ENCODE measurements around the gene FZD4. TPM values are rescaled to one million over a fixed set of nuclear protein-coding genes. Genes with fewer than 3 reads are reported as not detected.
"Not testable (repeated sequence)": the region's sequence is repeated elsewhere in the genome, so short reads cannot be mapped to it uniquely, and the experiment has no call there.

Gene FZD4
- total RNA-seq, 4 donors from 2014 or later = 23.7 to 42.3 (median 31.8) TPM

DNA sequence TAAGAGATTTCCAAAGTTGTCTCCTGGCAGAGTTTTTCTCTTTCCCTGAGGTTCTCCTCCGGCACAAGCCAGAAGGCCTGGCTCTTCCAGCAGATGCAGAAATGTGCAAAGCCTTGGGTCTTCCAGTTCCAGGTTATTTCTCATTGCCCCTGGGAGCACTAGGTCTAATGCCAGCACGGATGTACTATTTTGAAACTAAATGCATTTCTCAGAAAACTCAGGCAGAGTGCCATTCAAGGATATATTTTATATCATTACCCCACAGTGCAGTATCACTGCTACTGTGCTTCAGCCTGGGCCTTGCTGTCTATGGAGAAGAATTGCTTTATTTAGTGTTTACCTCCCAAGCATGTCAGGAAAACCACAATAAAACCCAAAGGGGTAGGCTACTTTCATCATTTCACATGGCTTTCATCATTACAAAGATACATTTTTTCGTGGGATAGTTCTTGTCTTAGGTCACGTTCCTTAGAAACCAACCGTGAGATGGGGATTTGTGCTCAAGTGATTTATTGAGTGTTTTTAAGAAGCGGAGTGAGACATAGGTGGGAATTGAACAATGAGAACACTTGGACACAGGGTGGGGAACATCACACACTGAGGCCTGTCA is 22.4 kb upstream of the FZD4 start:
- WGBS = 80% methylated on average over 6 of the region's 6 CpGs
- Histone ChIP-seq H3K4me1 (peaks cover 17 to 30% (median 19%) of the 10 kb centered on the region in 4 donors), H3K36me3 (no peaks in the 10 kb centered on the region), H3K27me3 (no peaks in the 10 kb centered on the region), H3K9me3 (peaks cover 0 to 12% (median 5%) of the 10 kb centered on the region in 4 donors), H3K27ac (replicated peaks in 1 of 4) (peak overlapping the region in 2 of 4 donors; percentile 4 to 20), H3K4me3 (no peak overlapping the region)
- no peak for TF ChIP-seq EP300 (IDR thresholded peaks at IDR 0.05)
- peak; percentile 27 to 43 for TF ChIP-seq POLR2AphosphoS5 (IDR thresholded peaks at IDR 0.05)
- intact Hi-C loops (cut with DNase I) = no loop called here
- no peak for DNase-seq (ENCODE audit: extremely low spot score)

- TF ChIP-seq POLR2A (IDR thresholded peaks at IDR 0.05; ENCODE audit: low read depth) = no peak
- no peak for TF ChIP-seq CTCF (IDR thresholded peaks at IDR 0.05)
- TF ChIP-seq POLR2AphosphoS5 (IDR thresholded peaks at IDR 0.05) = no peak
- no peak for TF ChIP-seq EP300 (IDR thresholded peaks at IDR 0.05)
- 91% methylated on average over 1 of the region's 1 CpG for WGBS
Measured at GRCh38 chr11:86972734-86973133, 17.5 kb upstream of the FZD4 start.

GRCh38 chr11:86969258-86969657 is 14.1 kb upstream of the FZD4 start:
- TF ChIP-seq POLR2AphosphoS5 (IDR thresholded peaks at IDR 0.05) = no peak
- no peak for TF ChIP-seq POLR2A (IDR thresholded peaks at IDR 0.05; ENCODE audit: low read depth)
- no peak for TF ChIP-seq CTCF (IDR thresholded peaks at IDR 0.05)
- no peak for TF ChIP-seq EP300 (IDR thresholded peaks at IDR 0.05)
- no peak overlapping the region for H3K27ac ChIP-seq (replicated peaks in 1 of 4)
- no peak overlapping the region for H3K4me3 ChIP-seq
- 80% methylated on average over 1 of the region's 1 CpG for WGBS
- no peaks in the 10 kb centered on the region for H3K36me3 ChIP-seq
- peaks cover 0 to 12% (median 7%) of the 10 kb centered on the region in 4 donors for H3K9me3 ChIP-seq
- DNase-seq (ENCODE audit: extremely low spot score) = no peak
- no peaks in the 10 kb centered on the region for H3K4me1 ChIP-seq
- intact Hi-C loops (cut with DNase I) = no loop called here
- no peaks in the 10 kb centered on the region for H3K27me3 ChIP-seq

More at GRCh38 chr11:86972734-86973133, 17.5 kb upstream of the FZD4 start:
- intact Hi-C loops (cut with DNase I) = no loop called here
- no peak overlapping the region for H3K27ac ChIP-seq (replicated peaks in 1 of 4)
- H3K4me3 ChIP-seq = no peak overlapping the region
- no peaks in the 10 kb centered on the region for H3K27me3 ChIP-seq
- DNase-seq (ENCODE audit: extremely low spot score) = no peak
- H3K9me3 ChIP-seq = peaks cover 0 to 12% (median 7%) of the 10 kb centered on the region in 4 donors
- peaks cover 0 to 15% (median 2%) of the 10 kb centered on the region in 4 donors for H3K4me1 ChIP-seq
- no peaks in the 10 kb centered on the region for H3K36me3 ChIP-seq

DNA sequence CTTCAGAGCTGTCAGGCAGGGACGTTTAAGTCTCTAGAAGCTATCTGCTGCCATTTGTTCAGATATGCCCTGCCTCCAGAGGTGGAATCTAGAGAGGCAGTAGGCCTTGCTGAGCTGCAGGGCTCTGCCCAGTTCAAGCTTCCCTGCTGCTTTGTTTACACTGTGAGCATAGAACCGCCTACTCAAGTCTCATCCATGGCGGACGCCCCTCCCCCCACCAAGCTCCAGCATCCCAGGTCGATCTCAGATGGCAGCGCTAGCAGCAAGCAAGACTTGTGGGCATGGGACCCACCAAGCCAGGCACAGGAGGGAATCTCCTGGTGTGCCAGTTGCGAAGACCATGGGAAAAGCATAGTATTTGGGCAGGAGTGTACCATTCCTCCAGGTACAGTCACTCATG is 12.4 kb upstream of the FZD4 start:
- 92% methylated on average over 2 of the region's 7 CpGs for WGBS
- H3K36me3 ChIP-seq; H3K27ac ChIP-seq (replicated peaks in 1 of 4); intact Hi-C loops (cut with DNase I); DNase-seq (ENCODE audit: extremely low spot score); H3K27me3 ChIP-seq; H3K4me1 ChIP-seq; H3K4me3 ChIP-seq; H3K9me3 ChIP-seq: not testable (repeated sequence)

GRCh38 chr11:86957976-86958646 is 2.9 kb upstream of the FZD4 start:
- H3K4me3 ChIP-seq = no peak overlapping the region
- no peaks in the 10 kb centered on the region for H3K9me3 ChIP-seq
- no peak overlapping the region for H3K27ac ChIP-seq (replicated peaks in 1 of 4)
- DNase-seq (ENCODE audit: extremely low spot score) = no peak
- WGBS = 76% methylated on average over 4 of the region's 4 CpGs
- H3K27me3 ChIP-seq = no peaks in the 10 kb centered on the region
- TF ChIP-seq POLR2AphosphoS5 (IDR thresholded peaks at IDR 0.05) (no peak), CTCF (IDR thresholded peaks at IDR 0.05) (no peak), POLR2A (IDR thresholded peaks at IDR 0.05; ENCODE audit: low read depth) (no peak), EP300 (IDR thresholded peaks at IDR 0.05) (no peak)
- intact Hi-C loops (cut with DNase I) = loop anchor here (5.0 kb wide), 1 partner anchor 79 kb away; the partner anchor contains the start of gene TMEM135
- no peaks in the 10 kb centered on the region for H3K36me3 ChIP-seq
- H3K4me1 ChIP-seq = peaks cover 23 to 30% (median 28%) of the 10 kb centered on the region in 4 donors
